Measurements from ENCODE around the gene CREBRF.

The CREBRF gene

DNA sequence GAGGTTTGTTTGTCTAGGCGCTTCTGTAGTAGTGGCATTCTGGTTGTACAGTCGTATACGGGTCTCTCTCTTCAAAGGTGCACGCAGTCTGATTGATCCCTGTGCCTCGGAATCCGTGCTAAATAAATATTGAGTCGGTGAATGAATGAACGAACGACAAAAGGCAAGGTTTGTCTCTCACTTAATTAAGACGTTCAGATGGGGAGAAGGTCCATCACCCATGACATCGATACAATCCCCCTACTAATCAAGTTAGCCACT, 500 bp upstream of the CREBRF start:
- Histone ChIP-seq H3K4me3 (ENCODE audit: control insufficient read depth in 1 of 7, extremely low read depth in 1 of 7, insufficient read depth in 4 of 7, low read depth in 2 of 7, low read length in 6 of 7) (peak overlapping the region in 6 of 7 experiments; percentile 78 to 99 (median 92)), H3K27ac (ENCODE audit: insufficient read depth in 1 of 2, low read depth in 1 of 2, low read length in 2 of 2, poor library complexity in 1 of 2, severe bottlenecking in 2 of 2) (peak overlapping the region in 1 of 2 experiments; percentile 94), H3K36me3 (ENCODE audit: control insufficient read depth in 4 of 4, insufficient read depth in 4 of 4, low read length in 3 of 4) (peaks cover 0 to 4% (median 2%) of the 10 kb centered on the region in 4 experiments), H3K27me3 (replicated peaks in 2 of 5; ENCODE audit: control insufficient read depth in 4 of 5, insufficient read depth in 5 of 5, low read length in 4 of 5) (no peaks in the 10 kb centered on the region), H3K4me1 (ENCODE audit: control extremely low read depth in 1 of 4, control insufficient read depth in 4 of 4, insufficient read depth in 4 of 4, low read length in 3 of 4) (peaks cover 10 to 27% (median 19%) of the 10 kb centered on the region in 4 experiments), H3K9me3 (ENCODE audit: control extremely low read depth in 1 of 5, control insufficient read depth in 4 of 5, insufficient read depth in 2 of 5, low read depth in 1 of 5, low read length in 4 of 5) (no peaks in the 10 kb centered on the region)
- ChIA-PET POLR2A (no interaction called here), CTCF (interaction anchor here (1.5 kb wide), 1 partner anchor 14 kb away, joined by 6 read pairs; no protein-coding TSS in a partner anchor)
- DNase-seq, result no peak
- WGBS (ENCODE audit: insufficient coverage), result 2% methylated on average over 6 of the region's 11 CpGs

DNA sequence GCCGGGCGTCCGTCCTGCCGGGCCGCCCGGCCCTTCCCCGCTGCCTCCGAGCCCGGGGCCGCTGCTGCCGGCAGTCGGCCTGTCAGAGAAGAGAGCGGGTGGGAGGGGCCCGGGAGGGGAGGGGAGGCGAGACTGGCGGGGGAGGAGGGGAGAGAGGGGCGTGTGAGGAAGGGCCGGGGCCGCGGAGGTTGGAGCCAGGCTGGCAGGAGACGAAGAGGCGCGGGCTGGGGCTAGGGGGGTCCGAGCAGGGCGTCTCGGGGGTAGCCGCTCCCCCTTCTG, 570 bp downstream of the CREBRF start:
- no peaks in the 10 kb centered on the region for H3K27me3 ChIP-seq (replicated peaks in 2 of 5; ENCODE audit: control insufficient read depth in 4 of 5, insufficient read depth in 5 of 5, low read length in 4 of 5)
- peak overlapping the region; percentile 87 to 99 (median 92) for H3K4me3 ChIP-seq (ENCODE audit: control insufficient read depth in 1 of 7, extremely low read depth in 1 of 7, insufficient read depth in 4 of 7, low read depth in 2 of 7, low read length in 6 of 7)
- peaks cover 0 to 4% (median 3%) of the 10 kb centered on the region in 4 experiments for H3K36me3 ChIP-seq (ENCODE audit: control insufficient read depth in 4 of 4, insufficient read depth in 4 of 4, low read length in 3 of 4)
- under 1% methylated on average over 20 of the region's 27 CpGs for WGBS (ENCODE audit: insufficient coverage)
- no peak for DNase-seq
- POLR2A ChIA-PET, result interaction anchor here (1.1 to 1.5 kb wide), 4 partner anchors 12 to 73 kb away, joined by 4 to 15 read pairs (median 6); partner anchors contain the start of gene ATP6V0E1
- peak overlapping the region; percentile 88 to 94 for H3K27ac ChIP-seq (ENCODE audit: insufficient read depth in 1 of 2, low read depth in 1 of 2, low read length in 2 of 2, poor library complexity in 1 of 2, severe bottlenecking in 2 of 2)
- no peaks in the 10 kb centered on the region for H3K9me3 ChIP-seq (ENCODE audit: control extremely low read depth in 1 of 5, control insufficient read depth in 4 of 5, insufficient read depth in 2 of 5, low read depth in 1 of 5, low read length in 4 of 5)
- CTCF ChIA-PET, result interaction anchor here (1.1 to 1.7 kb wide), 2 partner anchors 21 to 72 kb away, joined by 5 to 7 read pairs; partner anchors contain the start of gene ATP6V0E1
- peaks cover 10 to 27% (median 19%) of the 10 kb centered on the region in 4 experiments for H3K4me1 ChIP-seq (ENCODE audit: control extremely low read depth in 1 of 4, control insufficient read depth in 4 of 4, insufficient read depth in 4 of 4, low read length in 3 of 4)

DNA sequence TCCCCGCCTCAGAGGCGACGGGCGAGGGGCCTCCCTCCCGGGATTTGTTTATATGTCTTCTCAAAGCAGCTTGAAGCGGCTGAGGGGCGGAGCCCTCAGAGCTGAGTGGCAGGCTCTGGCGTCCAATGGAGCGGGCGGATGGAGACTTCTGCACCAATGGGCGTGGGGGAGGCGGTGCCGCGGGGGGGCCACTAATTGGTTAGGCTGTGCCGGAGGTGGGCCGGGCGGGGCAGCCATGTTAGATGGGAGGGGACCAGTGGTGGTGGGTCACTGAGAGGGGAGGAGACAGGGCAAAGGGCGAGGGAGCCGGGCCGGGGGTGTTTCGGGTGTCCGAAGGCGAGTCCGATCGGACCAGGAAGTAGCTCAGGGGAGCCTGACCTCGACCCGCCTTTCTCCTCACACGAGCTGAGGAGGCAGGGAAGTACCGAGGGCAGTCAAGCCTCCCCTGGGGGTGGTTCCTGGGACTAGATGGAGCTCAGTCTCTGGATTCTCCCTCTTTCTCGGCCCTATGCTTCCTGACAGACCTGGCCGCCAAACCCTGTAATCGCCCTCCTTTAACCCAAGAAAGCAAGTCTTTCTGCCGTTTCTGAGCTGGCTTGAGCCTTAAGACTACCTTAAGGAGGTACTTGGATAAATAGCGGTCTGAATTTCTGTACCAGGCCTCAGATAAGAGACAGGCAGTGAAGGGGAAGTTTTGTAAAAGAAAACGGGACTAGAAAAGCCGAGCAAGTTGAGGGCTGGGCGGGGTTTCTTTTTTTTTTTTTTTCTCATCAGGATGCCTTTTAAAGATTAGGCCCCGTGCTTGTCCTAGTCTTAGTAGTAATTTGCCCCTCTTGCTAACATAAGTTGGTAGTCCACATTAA, 1.1 kb downstream of the CREBRF start:
- peak overlapping the region; percentile 88 to 94 for H3K27ac ChIP-seq (ENCODE audit: insufficient read depth in 1 of 2, low read depth in 1 of 2, low read length in 2 of 2, poor library complexity in 1 of 2, severe bottlenecking in 2 of 2)
- H3K4me1 ChIP-seq (ENCODE audit: control extremely low read depth in 1 of 4, control insufficient read depth in 4 of 4, insufficient read depth in 4 of 4, low read length in 3 of 4), result peaks cover 10 to 27% (median 19%) of the 10 kb centered on the region in 4 experiments
- no peaks in the 10 kb centered on the region for H3K9me3 ChIP-seq (ENCODE audit: control extremely low read depth in 1 of 5, control insufficient read depth in 4 of 5, insufficient read depth in 2 of 5, low read depth in 1 of 5, low read length in 4 of 5)
- under 1% methylated on average over 25 of the region's 38 CpGs for whole genome bisulfite sequencing (ENCODE audit: insufficient coverage)
- H3K36me3 ChIP-seq (ENCODE audit: control insufficient read depth in 4 of 4, insufficient read depth in 4 of 4, low read length in 3 of 4), result peaks cover 0 to 4% (median 3%) of the 10 kb centered on the region in 4 experiments
- DNase-seq, result peak; percentile 99
- POLR2A ChIA-PET, result interaction anchor here (0.6 to 1.5 kb wide), 7 partner anchors 11 to 369 kb away, joined by 4 to 15 read pairs (median 5); partner anchors contain the start of genes ATP6V0E1 and BNIP1
- no peaks in the 10 kb centered on the region for H3K27me3 ChIP-seq (replicated peaks in 2 of 5; ENCODE audit: control insufficient read depth in 4 of 5, insufficient read depth in 5 of 5, low read length in 4 of 5)
- CTCF ChIA-PET, result interaction anchor here (0.9 to 1.7 kb wide), 5 partner anchors 11 to 73 kb away, joined by 3 to 7 read pairs (median 4); partner anchors contain the start of gene ATP6V0E1
- peak overlapping the region; percentile 87 to 99 (median 92) for H3K4me3 ChIP-seq (ENCODE audit: control insufficient read depth in 1 of 7, extremely low read depth in 1 of 7, insufficient read depth in 4 of 7, low read depth in 2 of 7, low read length in 6 of 7)

DNA sequence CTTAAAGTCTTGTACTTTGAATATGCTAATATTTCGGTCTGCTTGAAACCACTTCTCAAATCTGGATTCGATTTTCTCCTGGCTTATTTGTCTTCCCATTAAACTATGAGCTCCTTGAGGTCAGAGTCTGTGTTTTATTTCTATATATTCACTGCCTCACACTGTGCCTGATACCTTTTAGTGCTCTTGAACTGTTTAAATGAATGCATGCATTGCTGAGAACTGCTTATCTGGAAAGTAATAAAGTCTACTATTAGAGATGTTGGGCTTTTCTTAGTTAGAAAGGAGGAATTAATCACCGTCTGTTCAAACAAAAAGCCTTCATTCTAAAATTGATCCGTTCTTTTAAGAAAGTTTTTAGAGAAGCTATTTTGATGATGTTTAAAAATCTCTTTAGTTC, 6.0 kb downstream of the CREBRF start:
- H3K27me3 ChIP-seq (replicated peaks in 2 of 5; ENCODE audit: control insufficient read depth in 4 of 5, insufficient read depth in 5 of 5, low read length in 4 of 5), result no peaks in the 10 kb centered on the region
- H3K9me3 ChIP-seq (ENCODE audit: control extremely low read depth in 1 of 5, control insufficient read depth in 4 of 5, insufficient read depth in 2 of 5, low read depth in 1 of 5, low read length in 4 of 5), result no peaks in the 10 kb centered on the region
- H3K4me3 ChIP-seq (ENCODE audit: control insufficient read depth in 1 of 7, extremely low read depth in 1 of 7, insufficient read depth in 4 of 7, low read depth in 2 of 7, low read length in 6 of 7), result no peak overlapping the region
- ChIA-PET CTCF (no interaction called here), POLR2A (no interaction called here)
- 100% methylated on average over 1 of the region's 4 CpGs for WGBS (ENCODE audit: insufficient coverage)
- peaks cover 10 to 27% (median 17%) of the 10 kb centered on the region in 4 experiments for H3K4me1 ChIP-seq (ENCODE audit: control extremely low read depth in 1 of 4, control insufficient read depth in 4 of 4, insufficient read depth in 4 of 4, low read length in 3 of 4)
- peaks cover 0 to 4% (median 3%) of the 10 kb centered on the region in 4 experiments for H3K36me3 ChIP-seq (ENCODE audit: control insufficient read depth in 4 of 4, insufficient read depth in 4 of 4, low read length in 3 of 4)
- no peak overlapping the region for H3K27ac ChIP-seq (ENCODE audit: insufficient read depth in 1 of 2, low read depth in 1 of 2, low read length in 2 of 2, poor library complexity in 1 of 2, severe bottlenecking in 2 of 2)
- DNase-seq, result no peak

DNA sequence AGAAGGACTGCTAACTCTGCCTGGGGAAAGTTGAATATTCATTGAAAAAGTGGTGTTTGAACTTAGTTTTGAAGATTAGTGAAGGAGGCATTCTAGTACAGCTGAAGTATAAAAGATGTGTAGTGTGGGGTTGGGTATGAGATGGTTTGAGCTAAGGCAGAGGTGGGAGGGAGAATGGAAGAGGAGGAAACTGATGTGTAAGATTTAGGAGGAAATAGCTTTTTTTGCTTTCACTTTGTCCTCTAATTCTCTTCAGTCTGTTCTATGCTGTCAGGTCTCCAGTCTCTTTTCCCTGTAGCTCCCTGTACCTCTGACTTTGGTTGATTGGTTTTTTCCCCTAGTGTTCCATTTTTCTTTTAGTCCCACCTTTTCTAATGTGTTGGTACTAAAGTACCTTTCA, 9.0 kb downstream of the CREBRF start:
- CTCF ChIA-PET, result interaction anchor here (1.8 to 1.9 kb wide), 2 partner anchors 50 to 81 kb away, joined by 6 read pairs; partner anchors contain the start of gene ATP6V0E1
- POLR2A ChIA-PET, result no interaction called here
- H3K36me3 ChIP-seq (ENCODE audit: control insufficient read depth in 4 of 4, insufficient read depth in 4 of 4, low read length in 3 of 4), result peaks cover 0 to 4% (median 3%) of the 10 kb centered on the region in 4 experiments
- H3K4me1 ChIP-seq (ENCODE audit: control extremely low read depth in 1 of 4, control insufficient read depth in 4 of 4, insufficient read depth in 4 of 4, low read length in 3 of 4), result peaks cover 7 to 24% (median 14%) of the 10 kb centered on the region in 4 experiments
- no peaks in the 10 kb centered on the region for H3K27me3 ChIP-seq (replicated peaks in 2 of 5; ENCODE audit: control insufficient read depth in 4 of 5, insufficient read depth in 5 of 5, low read length in 4 of 5)
- H3K4me3 ChIP-seq (ENCODE audit: control insufficient read depth in 1 of 7, extremely low read depth in 1 of 7, insufficient read depth in 4 of 7, low read depth in 2 of 7, low read length in 6 of 7), result no peak overlapping the region
- peak in 2 of 3 donors; percentile 50 to 52 for DNase-seq
- H3K27ac ChIP-seq (ENCODE audit: insufficient read depth in 1 of 2, low read depth in 1 of 2, low read length in 2 of 2, poor library complexity in 1 of 2, severe bottlenecking in 2 of 2), result no peak overlapping the region
- H3K9me3 ChIP-seq (ENCODE audit: control extremely low read depth in 1 of 5, control insufficient read depth in 4 of 5, insufficient read depth in 2 of 5, low read depth in 1 of 5, low read length in 4 of 5), result no peaks in the 10 kb centered on the region

DNA sequence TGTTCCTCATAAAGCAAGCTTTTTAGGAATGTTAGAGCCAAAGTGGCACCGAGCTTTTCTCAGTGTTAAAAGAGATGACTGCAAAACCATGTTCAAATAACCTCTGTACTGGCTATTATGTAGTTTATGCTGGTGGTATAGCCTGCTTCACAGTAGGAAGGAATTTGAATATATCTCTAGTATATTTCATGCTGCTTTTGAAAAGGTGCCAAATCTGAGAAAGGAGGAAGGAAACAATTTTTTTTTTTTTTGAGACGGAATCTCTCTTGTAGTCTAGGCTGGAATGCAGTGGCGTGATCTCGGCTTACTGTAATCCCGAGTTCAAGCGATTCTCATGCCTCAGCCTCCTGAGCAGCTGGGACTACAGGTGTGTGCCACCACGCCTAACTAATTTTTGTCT, 13.5 kb downstream of the CREBRF start:
- peaks cover 7 to 20% (median 13%) of the 10 kb centered on the region in 4 experiments for H3K4me1 ChIP-seq (ENCODE audit: control extremely low read depth in 1 of 4, control insufficient read depth in 4 of 4, insufficient read depth in 4 of 4, low read length in 3 of 4)
- no peak overlapping the region for H3K27ac ChIP-seq (ENCODE audit: insufficient read depth in 1 of 2, low read depth in 1 of 2, low read length in 2 of 2, poor library complexity in 1 of 2, severe bottlenecking in 2 of 2)
- H3K4me3 ChIP-seq (ENCODE audit: control insufficient read depth in 1 of 7, extremely low read depth in 1 of 7, insufficient read depth in 4 of 7, low read depth in 2 of 7, low read length in 6 of 7), result peak overlapping the region in 3 of 7 experiments; percentile 16 to 40 (median 25)
- WGBS (ENCODE audit: insufficient coverage), result 20% methylated on average over 7 of the region's 7 CpGs
- peaks cover 0 to 2% (median 0%) of the 10 kb centered on the region in 4 experiments for H3K36me3 ChIP-seq (ENCODE audit: control insufficient read depth in 4 of 4, insufficient read depth in 4 of 4, low read length in 3 of 4)
- CTCF ChIA-PET, result interaction anchor here (0.9 kb wide), 1 partner anchor 85 kb away, joined by 3 read pairs; no protein-coding TSS in a partner anchor
- POLR2A ChIA-PET, result no interaction called here
- H3K9me3 ChIP-seq (ENCODE audit: control extremely low read depth in 1 of 5, control insufficient read depth in 4 of 5, insufficient read depth in 2 of 5, low read depth in 1 of 5, low read length in 4 of 5), result no peaks in the 10 kb centered on the region
- peak; percentile 52 to 76 (median 75) for DNase-seq
- no peaks in the 10 kb centered on the region for H3K27me3 ChIP-seq (replicated peaks in 2 of 5; ENCODE audit: control insufficient read depth in 4 of 5, insufficient read depth in 5 of 5, low read length in 4 of 5)
